GM21619 (cell line): ENCODE data around the gene TRIM62.
"Not testable (repeated sequence)": the region's sequence is repeated elsewhere in the genome, so short reads cannot be mapped to it uniquely, and the experiment has no call there.

Experiments used
- ATAC-seq: cut with Tn5 transposase; IDR thresholded peaks from one replicate; pipeline ENCODE4 v1.9.1; 2021; ENCODE audit not compliant: unreplicated experiment

The TRIM62 gene

DNA sequence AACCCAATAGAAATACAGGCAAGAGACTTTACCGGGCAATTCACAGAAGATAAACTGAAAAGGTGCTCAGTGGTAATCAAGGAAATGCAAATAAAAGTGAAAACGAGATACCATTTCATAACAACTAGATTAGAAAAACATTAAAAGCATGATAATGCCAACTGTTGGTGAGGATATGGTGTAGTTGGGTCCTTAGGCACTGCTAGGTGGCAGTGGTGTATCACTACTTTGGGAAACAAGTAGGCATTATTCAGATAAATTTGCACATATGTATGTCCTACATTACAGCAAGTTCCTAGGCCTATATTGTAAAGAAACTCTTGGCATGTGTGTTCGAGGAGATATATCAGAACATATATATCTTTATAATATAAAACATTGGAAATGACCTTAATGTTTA is 69.9 kb downstream of the TRIM62 start:
- no peak for ATAC-seq

DNA sequence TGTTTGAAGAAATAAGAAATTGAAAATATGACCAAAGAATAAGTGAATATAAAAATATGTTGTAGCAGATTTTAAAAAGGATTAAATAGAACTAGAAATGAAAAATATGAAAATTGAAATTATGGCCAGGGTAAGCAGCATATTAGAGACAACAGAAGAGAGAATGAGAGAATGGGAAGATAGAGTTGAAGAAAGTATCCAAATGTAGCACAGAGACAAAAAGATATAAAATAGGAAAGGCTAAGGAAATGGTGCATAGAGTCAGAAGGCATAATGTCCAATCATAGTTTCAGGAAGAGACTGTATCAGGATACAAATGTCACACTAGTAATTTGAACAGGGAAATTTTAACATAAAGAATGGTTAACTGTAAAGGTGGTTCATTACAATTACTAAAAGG is 71.4 kb downstream of the TRIM62 start:
- ATAC-seq, result no peak

DNA sequence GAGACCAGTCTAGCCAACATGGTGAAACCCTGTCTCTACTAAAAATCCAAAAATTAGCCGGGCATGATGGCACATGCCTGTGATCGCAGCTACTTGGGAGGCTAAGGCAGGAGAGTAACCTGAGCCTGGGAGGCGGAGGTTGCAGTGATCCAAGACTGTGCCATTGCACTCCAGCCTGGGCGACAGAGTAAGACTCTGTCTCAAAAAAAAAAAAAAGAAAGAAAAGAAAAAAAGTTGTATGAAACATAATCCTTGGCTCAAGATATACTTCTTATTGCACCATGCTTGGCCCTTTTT is 81.8 kb downstream of the TRIM62 start:
- not testable (repeated sequence) for ATAC-seq

DNA sequence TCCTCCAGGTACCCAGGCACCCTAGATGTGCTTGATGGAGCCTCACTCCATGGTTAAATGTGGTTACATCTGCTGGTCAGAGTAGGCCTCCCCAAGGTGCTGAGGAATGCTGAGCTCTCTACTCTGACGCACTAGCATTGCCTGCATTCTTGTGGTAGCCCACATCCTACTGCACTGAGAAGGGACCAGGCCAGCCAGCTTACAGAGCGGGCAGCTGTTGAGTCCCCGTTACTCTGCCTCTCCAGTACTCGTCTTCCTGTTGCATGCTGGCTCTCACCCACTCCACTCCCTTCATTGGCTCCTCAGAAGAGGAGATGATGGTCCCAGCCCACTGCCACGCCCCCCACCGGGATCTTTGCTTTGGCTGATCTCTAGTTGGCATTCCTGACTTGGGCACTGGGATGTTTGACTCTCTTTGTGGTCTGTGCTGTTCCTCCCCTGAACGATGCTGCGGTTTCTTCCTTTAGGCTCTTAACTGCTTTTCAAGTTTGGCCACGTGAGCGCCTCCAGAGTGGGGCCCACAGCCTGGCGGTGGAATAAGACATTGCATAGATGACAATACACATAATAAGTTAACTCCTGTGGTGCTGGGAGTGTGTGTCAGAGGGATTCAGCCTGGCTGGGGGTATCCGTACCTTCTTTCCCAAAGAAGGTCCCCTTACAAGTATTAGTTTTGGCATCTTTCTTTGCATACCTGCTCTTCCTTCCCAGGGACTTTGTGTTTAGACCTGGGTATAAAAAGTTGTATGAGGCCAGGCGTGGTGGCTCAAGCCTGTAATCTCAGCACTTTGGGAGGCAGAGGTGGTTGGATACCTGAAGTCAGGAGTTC is 82.3 kb downstream of the TRIM62 start:
- ATAC-seq, result peak; percentile 85

DNA sequence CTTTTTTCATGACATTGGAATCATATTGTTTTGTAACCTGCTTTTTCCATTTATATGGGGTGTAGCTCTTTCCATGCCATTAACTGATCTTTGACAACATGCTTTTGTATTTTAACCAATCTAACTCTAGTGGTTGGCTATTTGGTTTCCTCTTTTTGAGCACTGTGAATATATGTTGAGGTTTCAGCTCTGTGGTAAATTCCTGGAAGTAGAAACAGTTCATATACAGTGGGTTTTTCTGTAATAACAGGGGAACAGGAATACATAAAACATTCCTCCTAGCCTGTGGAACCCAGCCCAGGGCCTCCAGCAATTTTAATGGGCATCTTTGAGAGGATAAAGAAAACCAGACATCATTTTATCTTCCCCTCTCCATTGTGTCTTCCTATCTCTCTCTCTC is 83.5 kb downstream of the TRIM62 start:
- no peak for ATAC-seq

DNA sequence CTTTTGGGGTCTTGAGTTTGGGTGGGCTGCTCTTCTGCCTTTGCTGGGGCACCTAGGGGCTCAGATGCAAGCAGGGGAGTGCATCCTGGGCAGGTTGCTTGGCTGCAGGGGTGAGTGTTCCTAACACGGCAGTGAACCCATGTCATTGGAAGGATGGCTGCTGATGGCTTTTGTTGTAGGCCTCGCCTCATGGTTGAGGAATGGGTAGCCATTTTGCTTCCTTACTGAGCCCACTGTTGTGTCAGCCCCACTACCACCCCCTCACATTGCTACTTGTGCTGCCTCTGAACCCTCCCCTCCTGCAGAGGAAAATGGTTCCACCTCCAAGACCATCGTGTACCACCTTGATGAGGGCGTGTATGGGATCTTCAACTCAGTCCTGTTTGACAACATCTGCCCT is 84.1 kb downstream of the TRIM62 start:
- no peak for ATAC-seq

DNA sequence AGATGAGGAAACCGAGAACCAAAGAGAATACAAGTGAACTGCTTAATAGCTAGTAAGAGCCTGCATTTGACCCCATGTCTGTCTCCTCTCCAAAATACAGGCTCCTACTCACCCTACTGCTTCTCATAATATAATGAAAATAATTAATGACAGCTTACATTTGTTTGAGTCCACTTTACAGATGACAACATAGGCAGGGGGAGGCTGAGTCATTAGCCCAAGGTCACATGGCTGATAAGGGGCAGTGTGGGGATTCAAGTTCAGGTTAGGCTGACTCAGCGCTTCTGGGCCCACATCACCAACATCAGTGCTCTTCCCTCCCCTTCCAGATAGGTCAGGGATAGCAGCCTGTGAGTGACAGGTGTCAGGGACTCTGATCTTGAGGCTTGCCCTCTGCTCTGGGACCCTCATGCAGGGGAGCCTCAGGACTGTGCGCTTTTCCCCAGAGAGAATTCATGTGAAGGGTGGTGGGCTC is 84.7 kb downstream of the TRIM62 start:
- ATAC-seq, result no peak

DNA sequence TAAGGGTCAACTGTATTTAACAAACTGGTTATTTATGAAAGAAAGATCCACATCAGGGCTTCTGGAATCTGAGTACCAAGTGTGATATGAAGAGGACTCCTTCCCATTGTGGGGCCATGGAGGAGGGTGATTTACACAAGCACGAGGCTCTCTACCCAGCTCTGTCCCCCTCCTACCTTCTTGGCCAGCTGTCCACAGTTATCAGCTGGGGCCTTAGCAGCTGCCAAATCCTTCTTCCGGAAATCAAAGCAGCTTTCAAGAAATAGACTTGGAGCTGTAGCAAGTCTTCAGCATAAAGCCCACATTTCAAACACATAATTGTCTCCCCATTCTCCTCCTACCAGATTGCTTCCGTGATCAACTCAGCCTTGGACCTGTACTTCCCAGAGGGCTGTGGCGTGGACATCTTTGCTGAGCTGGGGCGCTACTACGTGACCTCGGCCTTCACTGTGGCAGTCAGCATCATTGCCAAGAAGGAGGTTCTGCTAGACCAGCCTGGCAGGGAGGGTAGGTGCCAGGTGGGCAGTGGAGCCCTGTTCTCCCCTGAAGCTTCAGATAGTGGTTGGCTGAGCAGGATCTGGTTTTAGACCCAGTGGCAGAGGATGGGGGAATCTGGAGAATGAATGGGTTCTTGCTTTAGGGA is 85.4 kb downstream of the TRIM62 start:
- no peak for ATAC-seq
